ENCODE data around the gene ARX. TPM values are rescaled to one million over a fixed set of nuclear protein-coding genes. Genes with fewer than 3 reads are reported as not detected.

The ARX gene
- 1 to 10 TPM in 1 of 4 donors, under 1 TPM in 3; 0.27 to 1.4 (median 0.38) TPM for polyA plus RNA-seq
- long read RNA-seq, donor 1, partial matches to known transcripts, result 0 of 1 reads
- long read RNA-seq, donor 1, other reads (novel, unspliced or antisense), result 0 of 1 reads
- long read RNA-seq, donor 2, result 0 reads
- long read RNA-seq, donor 3, result 0 reads
- long read RNA-seq, donor 4, result 0 reads
- long read RNA-seq, donor 5, result 0 reads
- long read RNA-seq, donor 6, result 0 reads
- long read RNA-seq, donor 7, result 0 reads
- long read RNA-seq, donor 8, result 0 reads
- long read RNA-seq, donor 9, result 0 reads
- long read RNA-seq, donor 10, result 0 reads

GRCh38 chrX:25015486-25016360, at the start of gene ARX:
Gene ARX, minus strand, starts transcription at chrX:25015965. Its CDS starts 228 bp downstream, at chrX:25015737.
- peaks cover 10 to 93% (median 46%) of the 10 kb centered on the region in 3 donors for H3K27me3 ChIP-seq (ENCODE audit: control insufficient read depth in 3 of 3, insufficient read depth in 3 of 3, low read length in 3 of 3)
- H3K27ac ChIP-seq (ENCODE audit: low read depth in 1 of 3, low read length in 2 of 3), result no peak within 1 kb of the TSS
- no peak for FAIRE-seq
- no peaks in the 10 kb centered on the region for H3K9me3 ChIP-seq (ENCODE audit: control insufficient read depth in 2 of 2, insufficient read depth in 1 of 2, low read depth in 1 of 2, low read length in 1 of 2)
- no peaks in the 10 kb centered on the region for H3K36me3 ChIP-seq (ENCODE audit: control insufficient read depth in 3 of 3, insufficient read depth in 2 of 3, low read depth in 1 of 3, low read length in 3 of 3)
- DNase-seq, result peak; percentile 65 to 73
- H3K4me3 ChIP-seq (ENCODE audit: low read depth in 1 of 3, low read length in 3 of 3), result no peak within 1 kb of the TSS
- 5 to 35% (median 16%) methylated on average over 40 to 58 of the region's 58 CpGs for WGBS, 3 donors
- H3K4me1 ChIP-seq (ENCODE audit: control insufficient read depth in 3 of 3, insufficient read depth in 2 of 3, low read depth in 1 of 3, low read length in 2 of 3), result peaks cover 0 to 7% (median 0%) of the 10 kb centered on the region in 3 donors

DNA sequence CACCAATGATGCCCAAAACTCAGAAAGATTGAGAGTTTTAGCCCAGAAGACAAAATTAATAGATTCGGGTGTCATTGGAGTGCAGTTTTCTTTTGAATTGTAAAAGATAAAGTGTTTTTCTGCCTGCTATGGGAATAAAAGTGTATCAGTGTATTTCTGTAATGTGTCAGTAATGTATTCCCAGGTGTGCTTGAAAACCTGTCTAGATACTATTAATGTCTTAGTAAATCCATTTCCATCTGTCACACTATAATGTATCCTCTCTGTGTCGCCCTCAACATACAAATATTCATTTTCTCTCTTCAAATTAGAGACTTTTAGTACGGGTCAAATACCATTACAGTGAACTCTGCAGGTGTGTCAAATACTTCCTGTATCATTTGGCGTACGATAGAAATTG, 43.5 kb upstream of the ARX start:
- no peak for FAIRE-seq

GRCh38 chrX:25052798-25053534, 37.2 kb upstream of the ARX start:
- H3K27me3 ChIP-seq (ENCODE audit: control insufficient read depth in 3 of 3, insufficient read depth in 3 of 3, low read length in 3 of 3), result no peaks in the 10 kb centered on the region
- H3K9me3 ChIP-seq (ENCODE audit: control insufficient read depth in 2 of 2, insufficient read depth in 1 of 2, low read depth in 1 of 2, low read length in 1 of 2), result no peaks in the 10 kb centered on the region
- H3K4me1 ChIP-seq (ENCODE audit: control insufficient read depth in 3 of 3, insufficient read depth in 2 of 3, low read depth in 1 of 3, low read length in 2 of 3), result no peaks in the 10 kb centered on the region
- FAIRE-seq (no peak), DNase-seq (no peak)
- 63 to 82% (median 64%) methylated on average over 4 of the region's 4 CpGs for WGBS, 3 donors
- no peaks in the 10 kb centered on the region for H3K36me3 ChIP-seq (ENCODE audit: control insufficient read depth in 3 of 3, insufficient read depth in 2 of 3, low read depth in 1 of 3, low read length in 3 of 3)
- no peak overlapping the region for H3K4me3 ChIP-seq (ENCODE audit: low read depth in 1 of 3, low read length in 3 of 3)
- no peak overlapping the region for H3K27ac ChIP-seq (ENCODE audit: low read depth in 1 of 3, low read length in 2 of 3)

More for the DNA sequence above, 43.5 kb upstream of the ARX start:
- no peaks in the 10 kb centered on the region for H3K9me3 ChIP-seq (ENCODE audit: control insufficient read depth in 2 of 2, insufficient read depth in 1 of 2, low read depth in 1 of 2, low read length in 1 of 2)
- no peaks in the 10 kb centered on the region for H3K27me3 ChIP-seq (ENCODE audit: control insufficient read depth in 3 of 3, insufficient read depth in 3 of 3, low read length in 3 of 3)
- no peak overlapping the region for H3K4me3 ChIP-seq (ENCODE audit: low read depth in 1 of 3, low read length in 3 of 3)
- no peak overlapping the region for H3K27ac ChIP-seq (ENCODE audit: low read depth in 1 of 3, low read length in 2 of 3)
- 66 to 70% (median 69%) methylated on average over 5 of the region's 5 CpGs for WGBS, 3 donors
- no peak for DNase-seq
- H3K4me1 ChIP-seq (ENCODE audit: control insufficient read depth in 3 of 3, insufficient read depth in 2 of 3, low read depth in 1 of 3, low read length in 2 of 3), result no peaks in the 10 kb centered on the region
- no peaks in the 10 kb centered on the region for H3K36me3 ChIP-seq (ENCODE audit: control insufficient read depth in 3 of 3, insufficient read depth in 2 of 3, low read depth in 1 of 3, low read length in 3 of 3)

DNA sequence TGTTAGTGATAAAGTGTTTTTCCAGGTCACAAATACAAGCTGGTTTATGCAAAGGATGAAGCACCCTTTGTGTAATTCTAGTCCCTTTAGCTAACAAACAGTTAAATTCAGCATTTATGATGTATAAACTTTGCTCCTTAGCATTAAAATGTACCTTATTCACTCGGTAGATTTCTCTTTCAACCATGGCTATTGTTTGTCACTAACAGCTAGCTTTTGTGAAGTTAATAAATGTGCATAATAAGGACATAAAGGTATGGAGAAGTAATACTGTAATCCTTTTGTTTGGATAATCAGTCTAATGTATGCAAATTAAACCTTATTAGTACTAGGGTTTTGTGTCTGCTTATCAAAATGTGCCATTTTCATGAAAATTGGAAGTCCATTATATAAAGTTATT, 34.2 kb upstream of the ARX start:
- Histone ChIP-seq H3K36me3 (ENCODE audit: control insufficient read depth in 3 of 3, insufficient read depth in 2 of 3, low read depth in 1 of 3, low read length in 3 of 3) (no peaks in the 10 kb centered on the region), H3K27me3 (ENCODE audit: control insufficient read depth in 3 of 3, insufficient read depth in 3 of 3, low read length in 3 of 3) (no peaks in the 10 kb centered on the region), H3K9me3 (ENCODE audit: control insufficient read depth in 2 of 2, insufficient read depth in 1 of 2, low read depth in 1 of 2, low read length in 1 of 2) (no peaks in the 10 kb centered on the region), H3K4me1 (ENCODE audit: control insufficient read depth in 3 of 3, insufficient read depth in 2 of 3, low read depth in 1 of 3, low read length in 2 of 3) (no peaks in the 10 kb centered on the region), H3K4me3 (ENCODE audit: low read depth in 1 of 3, low read length in 3 of 3) (no peak overlapping the region), H3K27ac (ENCODE audit: low read depth in 1 of 3, low read length in 2 of 3) (no peak overlapping the region)
- DNase-seq, result no peak
- FAIRE-seq, result peak; percentile 84
- WGBS, 3 donors, result 3 to 50% (median 32%) methylated on average over 1 of the region's 1 CpG

- Histone ChIP-seq H3K4me3 (ENCODE audit: low read depth in 1 of 3, low read length in 3 of 3) (no peak overlapping the region), H3K27ac (ENCODE audit: low read depth in 1 of 3, low read length in 2 of 3) (no peak overlapping the region), H3K27me3 (ENCODE audit: control insufficient read depth in 3 of 3, insufficient read depth in 3 of 3, low read length in 3 of 3) (no peaks in the 10 kb centered on the region), H3K9me3 (ENCODE audit: control insufficient read depth in 2 of 2, insufficient read depth in 1 of 2, low read depth in 1 of 2, low read length in 1 of 2) (no peaks in the 10 kb centered on the region), H3K4me1 (ENCODE audit: control insufficient read depth in 3 of 3, insufficient read depth in 2 of 3, low read depth in 1 of 3, low read length in 2 of 3) (no peaks in the 10 kb centered on the region), H3K36me3 (ENCODE audit: control insufficient read depth in 3 of 3, insufficient read depth in 2 of 3, low read depth in 1 of 3, low read length in 3 of 3) (no peaks in the 10 kb centered on the region)
- FAIRE-seq (no peak), DNase-seq (peak in 1 of 2 donors; percentile 8)
- WGBS, 3 donors, result 22 to 31% (median 25%) methylated on average over 5 of the region's 5 CpGs
These were observed 33.6 kb upstream of the ARX start for GRCh38 chrX:25049357-25049756.

DNA sequence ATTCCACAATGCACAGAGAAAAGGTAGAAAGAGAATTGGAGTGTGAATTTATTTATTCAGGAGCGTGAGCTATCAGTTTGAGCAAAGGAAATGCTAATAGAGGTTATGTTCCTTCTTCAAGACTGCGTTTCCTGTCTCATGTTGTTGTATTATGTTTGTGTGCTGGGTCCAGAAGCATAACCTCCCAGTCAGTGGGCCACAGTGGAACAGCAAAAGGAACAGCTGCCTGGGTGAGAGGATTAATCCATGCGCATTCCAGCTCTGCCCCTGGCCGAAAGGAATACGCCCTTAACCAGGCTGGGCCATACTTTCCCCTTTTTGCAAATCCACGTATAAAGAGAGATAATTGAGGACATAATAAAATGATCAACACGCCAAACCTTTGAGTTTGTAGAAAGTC, 32.4 kb upstream of the ARX start:
- no peak for FAIRE-seq
- no peak overlapping the region for H3K27ac ChIP-seq (ENCODE audit: low read depth in 1 of 3, low read length in 2 of 3)
- 49 to 76% (median 68%) methylated on average over 7 of the region's 7 CpGs for WGBS, 3 donors
- H3K4me3 ChIP-seq (ENCODE audit: low read depth in 1 of 3, low read length in 3 of 3), result no peak overlapping the region
- DNase-seq, result no peak
- no peaks in the 10 kb centered on the region for H3K27me3 ChIP-seq (ENCODE audit: control insufficient read depth in 3 of 3, insufficient read depth in 3 of 3, low read length in 3 of 3)
- no peaks in the 10 kb centered on the region for H3K36me3 ChIP-seq (ENCODE audit: control insufficient read depth in 3 of 3, insufficient read depth in 2 of 3, low read depth in 1 of 3, low read length in 3 of 3)
- H3K4me1 ChIP-seq (ENCODE audit: control insufficient read depth in 3 of 3, insufficient read depth in 2 of 3, low read depth in 1 of 3, low read length in 2 of 3), result no peaks in the 10 kb centered on the region
- no peaks in the 10 kb centered on the region for H3K9me3 ChIP-seq (ENCODE audit: control insufficient read depth in 2 of 2, insufficient read depth in 1 of 2, low read depth in 1 of 2, low read length in 1 of 2)

DNA sequence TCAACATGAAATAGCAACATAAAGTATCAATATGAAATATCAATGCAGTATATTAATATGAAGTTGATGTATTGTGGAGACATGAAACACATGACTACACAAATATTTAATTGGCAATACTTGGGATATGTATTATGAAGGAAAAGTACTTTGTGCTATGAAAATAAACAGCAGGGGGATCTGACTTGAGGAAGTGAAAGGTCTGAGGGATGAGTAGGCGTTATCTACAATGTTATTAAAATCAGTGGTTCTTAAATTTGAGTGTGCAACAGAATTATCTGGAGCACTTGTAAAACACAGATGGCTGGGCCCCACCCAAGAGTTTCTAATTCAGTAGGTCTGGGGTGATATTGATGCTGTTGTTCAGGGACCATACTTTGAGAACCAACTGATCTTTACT, 27.4 kb upstream of the ARX start:
- Histone ChIP-seq H3K27me3 (ENCODE audit: control insufficient read depth in 3 of 3, insufficient read depth in 3 of 3, low read length in 3 of 3) (no peaks in the 10 kb centered on the region), H3K36me3 (ENCODE audit: control insufficient read depth in 3 of 3, insufficient read depth in 2 of 3, low read depth in 1 of 3, low read length in 3 of 3) (no peaks in the 10 kb centered on the region), H3K4me1 (ENCODE audit: control insufficient read depth in 3 of 3, insufficient read depth in 2 of 3, low read depth in 1 of 3, low read length in 2 of 3) (no peaks in the 10 kb centered on the region), H3K4me3 (ENCODE audit: low read depth in 1 of 3, low read length in 3 of 3) (no peak overlapping the region), H3K9me3 (ENCODE audit: control insufficient read depth in 2 of 2, insufficient read depth in 1 of 2, low read depth in 1 of 2, low read length in 1 of 2) (no peaks in the 10 kb centered on the region), H3K27ac (ENCODE audit: low read depth in 1 of 3, low read length in 2 of 3) (no peak overlapping the region)
- DNase-seq (no peak), FAIRE-seq (no peak)
- 62 to 100% (median 67%) methylated on average over 1 of the region's 1 CpG for WGBS, 3 donors

DNA sequence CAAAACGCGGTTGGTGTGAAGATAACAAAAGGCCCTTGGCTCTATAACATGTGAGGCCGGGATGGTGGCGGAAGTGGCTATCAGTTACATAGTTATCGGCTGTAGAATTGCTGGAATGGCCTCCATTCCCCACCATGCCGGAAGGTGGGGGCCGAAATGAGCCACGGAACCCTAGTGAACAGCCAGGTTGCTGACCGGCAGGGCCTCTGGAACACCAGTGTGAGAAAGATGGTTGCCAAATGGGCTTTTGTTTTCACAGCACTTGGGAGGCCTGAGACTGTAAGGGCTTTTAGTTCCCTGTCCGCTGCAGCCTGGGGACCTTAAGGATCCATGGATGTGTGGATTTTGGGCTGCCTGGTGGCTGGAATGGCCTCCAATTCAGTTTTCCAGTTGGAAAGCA, 23.3 kb upstream of the ARX start:
- FAIRE-seq (no peak), DNase-seq (no peak)
- Histone ChIP-seq H3K4me3 (ENCODE audit: low read depth in 1 of 3, low read length in 3 of 3) (no peak overlapping the region), H3K4me1 (ENCODE audit: control insufficient read depth in 3 of 3, insufficient read depth in 2 of 3, low read depth in 1 of 3, low read length in 2 of 3) (no peaks in the 10 kb centered on the region), H3K27ac (ENCODE audit: low read depth in 1 of 3, low read length in 2 of 3) (no peak overlapping the region), H3K27me3 (ENCODE audit: control insufficient read depth in 3 of 3, insufficient read depth in 3 of 3, low read length in 3 of 3) (no peaks in the 10 kb centered on the region), H3K9me3 (ENCODE audit: control insufficient read depth in 2 of 2, insufficient read depth in 1 of 2, low read depth in 1 of 2, low read length in 1 of 2) (no peaks in the 10 kb centered on the region), H3K36me3 (ENCODE audit: control insufficient read depth in 3 of 3, insufficient read depth in 2 of 3, low read depth in 1 of 3, low read length in 3 of 3) (no peaks in the 10 kb centered on the region)
- WGBS, 3 donors, result 90 to 95% (median 90%) methylated on average over 8 to 10 of the region's 10 CpGs

All from small intestine (tissue), 16 donors.